HFF-Myc (cell line): Measurements from ENCODE around the gene TEX29.

Experiments used
- DNase-seq: peaks from one replicate; pipeline ENCODE4 v3.0.0-alpha.2; 2011; ENCODE audit warnings: low read depth; ENCODE audit errors: extremely low read depth
- H3K4me3 ChIP-seq: replicated peaks from 2 replicates; pipeline ENCODE4 v1.5.1; 2011; ENCODE audit warnings: low read depth, mild to moderate bottlenecking, control low read depth, low read length
- CTCF ChIP-seq: IDR thresholded peaks from 2 replicates; pipeline ENCODE4 v1.5.1; 2012; ENCODE audit warnings: mild to moderate bottlenecking, low read depth, low read length, control low read depth; ENCODE audit errors: missing control alignments

Gene TEX29

DNA sequence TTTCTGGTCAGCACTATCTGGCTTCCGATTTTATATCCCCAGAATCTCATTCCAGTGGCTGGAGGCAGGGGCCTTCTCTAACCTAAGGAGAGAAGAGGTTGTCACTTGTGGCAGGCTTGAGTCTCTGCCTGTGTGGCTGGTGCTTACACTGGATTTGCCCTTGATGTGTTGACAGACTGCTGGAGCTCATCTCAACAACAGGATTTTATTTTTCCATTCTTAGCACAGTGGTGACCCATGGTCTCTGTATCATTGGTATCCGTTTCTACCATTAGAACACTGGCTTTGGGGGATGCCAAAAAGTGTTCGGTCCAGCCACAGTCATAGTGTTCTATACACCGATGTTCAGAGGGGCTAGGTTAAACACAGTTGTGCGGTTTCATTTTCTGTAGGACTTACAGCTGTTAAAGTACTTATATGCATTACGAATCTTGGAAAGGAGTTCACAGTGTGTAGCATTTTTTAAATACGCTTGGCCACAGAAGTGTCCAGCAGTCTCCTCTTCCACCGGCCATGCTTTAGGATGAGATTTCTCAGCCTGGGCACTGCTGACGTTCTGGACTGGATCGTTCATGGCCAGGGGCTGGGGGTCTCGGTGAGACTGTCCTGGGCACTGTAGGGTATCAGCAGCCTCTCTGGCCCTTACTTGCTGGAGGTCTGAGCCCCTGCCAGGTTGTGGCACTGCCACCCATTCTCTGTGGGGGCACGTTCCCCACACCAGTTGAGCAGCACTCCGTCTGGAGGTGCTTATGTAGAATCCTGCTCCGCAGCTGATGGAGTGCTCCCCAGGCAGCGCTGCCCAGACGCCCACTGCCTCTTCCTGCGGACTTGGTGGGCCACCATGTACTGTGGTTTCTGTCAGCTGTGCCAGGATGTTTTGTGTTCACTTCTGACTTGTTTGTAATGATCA, 41.4 kb upstream of the TEX29 start:
- TF ChIP-seq CTCF = no peak
- DNase-seq = no peak

GRCh38 chr13:111280226-111280625, 40.2 kb upstream of the TEX29 start:
- no peak for DNase-seq
- TF ChIP-seq CTCF = no peak
- no peak overlapping the region for H3K4me3 ChIP-seq

More for the DNA sequence above, 41.4 kb upstream of the TEX29 start:
- no peak overlapping the region for H3K4me3 ChIP-seq

GRCh38 chr13:111280681-111281585, 39.5 kb upstream of the TEX29 start:
- DNase-seq = no peak
- TF ChIP-seq CTCF = no peak
- H3K4me3 ChIP-seq = no peak overlapping the region

GRCh38 chr13:111281751-111282311, 38.6 kb upstream of the TEX29 start:
- no peak for TF ChIP-seq CTCF
- DNase-seq = no peak
- H3K4me3 ChIP-seq = no peak overlapping the region

- DNase-seq = no peak
- H3K4me3 ChIP-seq = no peak overlapping the region
- no peak for TF ChIP-seq CTCF
These were observed 38.0 kb upstream of the TEX29 start for GRCh38 chr13:111282425-111282824.

DNA sequence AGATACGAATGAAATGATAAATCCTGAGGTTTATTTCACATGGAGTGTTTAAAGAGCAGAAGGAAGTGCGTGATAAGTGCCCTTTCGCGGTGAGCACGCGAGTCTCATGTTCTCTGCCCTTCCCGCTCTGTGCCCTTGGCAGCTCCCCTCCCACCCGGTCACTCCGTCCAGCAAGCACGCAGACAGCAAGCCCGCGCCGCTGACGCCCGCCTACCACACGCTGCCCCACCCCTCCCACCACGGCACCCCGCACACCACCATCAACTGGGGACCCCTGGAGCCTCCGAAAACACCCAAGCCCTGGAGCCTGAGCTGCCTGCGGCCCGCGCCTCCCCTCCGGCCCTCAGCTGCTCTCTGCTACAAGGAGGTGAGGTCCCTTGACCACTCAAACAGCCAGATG, 37.4 kb upstream of the TEX29 start:
- TF ChIP-seq CTCF = no peak
- H3K4me3 ChIP-seq = no peak overlapping the region
- DNase-seq = no peak
